ENCODE measurements around the gene MACROD2.

Gene MACROD2

DNA sequence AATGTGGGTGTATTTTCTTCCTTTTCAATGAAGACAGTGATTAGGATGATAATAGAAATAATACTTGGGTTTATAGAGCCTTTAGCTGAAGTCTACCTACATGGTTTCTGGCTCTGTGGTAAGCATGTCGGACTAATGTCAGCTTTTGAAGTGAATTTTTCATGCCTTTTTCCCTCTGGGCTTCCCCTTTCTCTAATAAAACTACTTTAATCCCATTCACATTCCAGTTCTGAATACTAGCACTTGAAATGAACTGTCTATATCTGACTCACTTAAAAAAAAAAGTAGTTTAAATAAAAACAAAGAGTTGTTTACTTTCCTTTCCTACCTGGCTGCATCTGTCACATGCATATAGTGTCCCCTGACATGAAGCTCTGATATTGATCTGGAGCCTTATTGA, 888.0 kb downstream of the MACROD2 start:
- no peak for FAIRE-seq

DNA sequence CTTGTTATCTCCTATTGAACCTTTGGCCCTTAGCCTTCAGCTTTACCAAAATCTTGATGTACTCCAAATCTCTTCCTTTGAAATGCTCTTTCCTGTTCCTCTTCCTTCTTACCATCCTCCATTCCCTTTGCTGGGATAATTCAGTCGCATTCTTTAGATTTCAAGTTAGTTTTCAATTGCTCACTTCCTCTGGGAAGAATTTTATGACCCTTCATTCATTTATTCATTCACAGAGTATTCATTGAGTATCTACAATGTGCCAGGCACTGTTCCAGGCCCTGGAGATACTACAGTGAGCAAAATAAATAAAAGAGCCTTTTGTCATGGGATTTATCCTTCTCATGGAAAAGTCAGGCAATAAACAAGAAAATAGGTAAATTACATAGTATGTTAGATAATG, 890.3 kb downstream of the MACROD2 start:
- FAIRE-seq: no peak

DNA sequence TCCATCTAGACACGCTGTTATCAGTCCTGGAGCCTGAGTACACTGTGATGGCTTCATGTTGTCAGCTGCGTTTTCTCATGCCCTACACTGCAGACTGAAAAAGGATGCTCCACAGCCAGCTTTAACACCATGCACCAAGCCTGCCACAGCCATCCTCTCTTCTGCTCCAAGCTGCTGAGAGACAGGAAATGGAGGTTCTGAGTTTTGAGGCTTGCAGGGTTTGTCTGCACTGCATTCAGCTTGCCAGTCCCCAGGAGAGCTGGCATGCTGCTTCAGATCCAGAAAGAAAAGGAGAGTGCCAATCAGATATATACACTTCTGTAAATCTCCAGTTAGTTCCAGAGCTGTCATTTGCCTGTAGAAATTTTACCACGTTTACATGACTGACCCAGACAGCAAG, 892.8 kb downstream of the MACROD2 start:
- no peak for FAIRE-seq

DNA sequence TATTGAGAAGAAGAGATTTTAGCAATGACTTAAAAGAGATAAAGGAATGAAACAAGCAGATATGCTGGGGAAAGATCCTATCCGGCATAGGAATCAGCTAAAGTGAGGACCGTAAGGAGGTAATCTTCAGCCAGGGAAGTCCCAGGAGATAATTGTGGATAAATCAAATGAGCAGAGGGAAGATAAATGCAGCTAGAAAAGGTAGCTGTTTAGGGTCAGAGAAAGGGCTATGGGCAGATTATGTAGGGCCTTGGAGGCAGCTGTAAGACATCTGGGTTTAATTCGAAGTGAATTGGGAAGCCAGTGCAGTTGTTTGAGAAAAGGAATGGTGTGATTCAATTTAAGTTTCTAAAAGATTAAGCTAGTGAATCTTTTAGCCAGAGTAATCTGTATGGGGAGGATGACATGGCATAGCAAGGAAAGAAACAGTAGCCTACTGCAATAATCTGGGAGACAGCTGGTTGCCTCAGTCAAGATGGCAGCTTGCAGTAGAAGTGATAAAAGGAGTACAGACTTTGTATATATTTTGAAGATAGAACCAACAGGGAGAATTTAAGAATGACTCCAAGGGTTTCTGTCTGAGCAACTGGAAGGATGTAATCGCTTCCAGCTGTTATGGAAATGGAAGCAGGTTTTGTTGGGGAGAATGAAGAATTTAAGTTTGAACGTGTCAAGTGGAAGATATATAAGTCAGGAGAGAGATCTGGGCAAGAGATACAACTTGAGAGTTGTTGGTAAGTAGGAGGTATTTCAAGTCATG, 894.4 kb downstream of the MACROD2 start:
- no peak for FAIRE-seq

DNA sequence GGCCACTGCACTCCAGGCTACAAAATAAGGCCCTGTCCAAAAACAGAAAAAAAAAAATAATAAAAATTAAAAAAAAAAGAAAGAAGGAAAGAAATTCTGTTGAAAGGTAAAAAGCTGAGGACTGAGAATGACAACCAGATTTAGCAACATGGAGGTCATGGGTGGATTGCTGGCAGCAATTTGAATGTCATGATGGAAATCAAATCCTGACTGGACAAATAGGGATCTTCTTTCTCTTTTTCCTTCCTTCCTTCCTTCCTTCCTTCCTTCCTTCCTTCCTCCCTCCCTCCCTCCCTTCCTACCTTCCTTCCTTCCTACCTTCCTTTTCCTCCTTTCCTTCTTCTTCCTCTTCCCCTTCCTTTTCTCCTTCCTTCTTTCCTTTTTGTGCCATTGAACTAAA, 895.4 kb downstream of the MACROD2 start:
- FAIRE-seq: no peak

DNA sequence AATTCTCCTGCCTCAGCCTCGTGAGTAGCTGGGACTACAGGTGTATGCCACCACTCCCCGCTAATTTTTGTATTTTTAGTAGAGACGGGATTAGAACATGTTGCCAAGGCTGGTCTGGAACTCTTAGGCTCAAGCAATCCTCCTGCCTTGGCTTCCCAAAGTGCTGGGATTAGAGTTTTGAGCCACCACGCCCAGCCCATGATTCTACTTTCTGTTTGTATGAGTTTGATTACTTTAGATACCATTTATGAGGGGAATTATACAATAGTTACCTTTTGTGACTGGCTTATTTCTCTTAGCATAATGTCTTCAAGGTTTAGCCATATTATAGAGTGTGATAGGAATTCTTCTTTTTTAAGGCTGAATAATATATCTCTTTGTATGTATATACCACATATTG, 897.5 kb downstream of the MACROD2 start:
- FAIRE-seq: no peak

DNA sequence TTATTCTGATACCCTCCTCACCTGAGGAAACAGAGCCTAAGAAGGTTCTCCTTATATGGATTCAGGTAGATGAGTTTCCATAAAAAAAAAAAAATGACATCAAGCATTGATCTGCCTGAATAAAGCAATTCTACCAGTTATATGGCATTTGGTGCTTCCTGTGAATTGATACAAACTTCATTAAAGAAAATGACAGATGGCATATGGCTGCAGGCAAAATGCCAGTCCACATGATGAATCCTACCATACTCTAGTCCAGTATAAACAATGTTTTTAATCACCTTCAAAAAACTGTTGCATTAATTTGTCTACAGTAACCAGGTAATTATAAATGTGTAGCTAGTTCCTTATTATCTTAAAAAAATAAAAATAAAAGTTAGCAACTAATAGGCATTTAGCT, 901.3 kb downstream of the MACROD2 start:
- FAIRE-seq: no peak

DNA sequence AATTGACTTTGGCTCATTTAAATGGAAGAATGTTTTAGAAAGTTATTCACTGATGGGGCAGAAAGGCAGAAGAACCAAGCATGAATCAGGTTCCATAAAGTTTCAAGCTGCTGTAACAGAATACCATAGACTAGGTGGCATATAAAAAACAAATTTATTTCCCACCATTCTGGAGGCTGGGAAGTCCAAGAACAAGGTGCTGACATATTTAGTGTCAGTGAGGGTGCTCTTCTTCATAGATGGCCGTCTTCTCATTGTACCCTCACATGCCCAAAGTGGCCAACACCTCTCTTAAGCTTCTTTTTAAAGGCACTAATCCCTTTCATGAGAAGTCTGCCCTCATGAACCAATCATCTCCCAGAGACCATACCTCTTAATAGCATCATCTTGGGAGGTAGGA, 902.3 kb downstream of the MACROD2 start:
- no peak for FAIRE-seq

DNA sequence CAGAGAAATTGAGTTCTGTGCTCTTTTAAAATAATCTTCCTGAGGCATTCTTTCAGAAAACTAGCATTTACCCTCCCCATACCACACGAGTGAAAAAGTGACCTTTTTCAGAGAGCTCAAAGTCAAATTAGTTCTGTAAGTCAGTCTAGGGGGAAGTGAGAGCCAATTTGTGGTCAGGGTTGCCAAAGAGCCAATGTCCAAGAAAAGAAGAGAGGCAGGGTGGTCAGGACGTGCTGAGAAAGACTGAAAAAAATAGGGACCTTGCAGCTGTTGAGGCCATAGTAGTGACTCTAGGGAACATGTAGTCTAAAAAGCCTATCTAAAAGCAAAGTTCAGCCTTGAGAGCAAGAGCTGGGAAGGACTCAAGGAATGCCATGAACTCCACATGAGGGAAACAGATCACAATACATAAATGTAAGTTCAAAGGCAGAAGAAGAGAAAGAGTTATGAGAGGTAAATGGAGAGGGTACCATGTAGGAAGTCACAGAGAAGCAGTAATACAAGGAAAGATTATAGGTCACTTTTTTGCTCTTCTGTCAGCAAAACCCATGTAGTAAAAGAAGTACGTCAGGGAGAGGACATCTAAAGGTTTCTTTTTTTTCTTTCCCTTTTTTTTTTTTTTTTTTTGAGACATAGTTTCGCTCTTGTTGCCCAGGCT, 907.2 kb downstream of the MACROD2 start:
- no peak for FAIRE-seq

DNA sequence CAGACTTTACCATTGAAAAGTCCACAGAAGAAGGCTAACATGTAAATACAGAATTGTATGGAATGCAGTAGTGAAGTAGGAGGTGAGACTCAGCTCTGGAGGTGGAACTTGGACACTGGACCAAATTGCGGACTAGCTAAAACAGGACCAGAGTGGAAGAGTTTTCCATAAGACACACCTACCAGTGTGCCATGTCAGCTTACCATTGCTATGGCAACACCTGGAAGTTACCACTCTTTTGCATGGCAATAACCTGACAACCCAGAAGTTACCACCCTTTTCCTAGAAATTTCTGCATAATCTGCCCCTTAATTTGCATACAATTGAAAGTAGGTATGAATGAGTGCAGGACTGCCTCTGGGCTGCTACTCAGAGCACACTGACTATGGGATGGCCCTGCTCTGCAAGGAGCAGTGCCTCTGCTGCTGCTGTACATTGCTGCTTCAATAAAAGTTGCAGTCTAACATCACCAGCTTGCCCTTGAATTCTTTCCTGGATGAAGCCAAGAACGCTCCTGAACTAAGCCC, 911.7 kb downstream of the MACROD2 start:
- no peak for FAIRE-seq

DNA sequence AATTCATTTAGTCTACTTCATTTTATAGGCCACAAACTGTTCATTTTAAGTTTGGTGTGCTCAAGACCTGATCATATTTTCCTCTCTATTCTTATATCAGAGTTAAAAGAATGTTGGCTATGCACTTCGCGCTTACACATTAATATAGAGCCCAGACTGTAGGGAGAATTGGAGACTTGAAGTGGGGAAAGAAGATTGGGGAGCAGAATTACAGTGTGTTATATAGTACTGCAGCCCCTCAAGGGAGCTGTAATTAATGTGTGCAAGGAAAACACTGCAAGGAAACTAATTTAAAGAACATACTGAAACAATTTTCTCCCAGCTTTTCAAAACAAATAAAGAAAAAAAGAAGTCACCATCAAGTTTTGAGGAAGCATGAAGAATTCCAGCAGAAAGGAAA, 914.8 kb downstream of the MACROD2 start:
- FAIRE-seq: no peak

DNA sequence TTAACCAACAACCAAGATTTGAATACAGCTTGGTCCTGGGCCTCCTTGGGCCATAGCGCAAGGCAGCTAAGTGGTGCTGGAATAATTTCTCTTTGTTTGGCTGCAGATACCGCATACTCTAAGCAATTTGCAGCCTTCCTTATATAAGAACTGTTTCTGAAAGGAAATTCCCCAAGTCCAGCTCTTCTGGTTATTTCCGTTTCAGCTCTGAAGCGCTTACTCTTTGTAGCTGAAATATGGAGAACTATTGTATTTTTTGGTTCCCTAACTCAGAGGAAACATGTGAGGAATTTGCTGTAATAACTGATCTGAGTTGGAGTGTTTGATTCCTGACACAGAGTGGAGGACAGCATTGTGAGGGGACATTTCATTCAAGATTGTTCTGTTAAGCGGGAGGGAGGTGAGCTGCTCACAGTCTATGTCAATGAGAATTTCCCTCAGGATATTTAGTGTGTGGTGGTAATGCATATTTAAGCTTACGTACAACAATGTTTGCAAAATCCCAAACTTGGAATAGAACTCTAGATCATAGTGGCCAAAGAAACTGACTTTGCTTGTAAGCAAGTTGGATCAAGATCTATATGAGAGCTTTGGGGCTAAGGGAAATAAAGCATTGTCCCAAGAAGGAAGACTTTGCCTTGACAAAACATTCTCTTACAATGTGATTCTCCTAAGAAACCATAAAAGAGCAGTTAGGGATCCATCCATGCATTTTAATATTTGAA, 918.7 kb downstream of the MACROD2 start:
- FAIRE-seq: no peak

DNA sequence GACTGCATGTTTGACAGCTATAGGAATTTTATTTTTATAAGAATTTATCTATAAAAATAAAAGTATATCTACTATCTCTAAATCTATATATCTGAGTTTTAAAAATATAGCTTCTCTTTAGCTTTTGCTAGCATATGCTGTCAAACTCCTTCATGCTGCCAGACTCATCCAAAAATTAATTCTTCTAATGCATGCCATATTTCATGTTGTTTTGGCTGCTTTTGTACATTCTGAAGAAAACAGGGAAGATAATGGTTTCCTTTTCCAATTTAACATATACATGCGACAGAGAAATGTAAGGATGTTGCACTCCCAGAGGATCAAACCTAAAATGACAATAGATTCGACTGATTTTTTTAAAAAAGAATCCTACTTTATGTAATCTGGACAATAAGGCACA, 919.3 kb downstream of the MACROD2 start:
- no peak for FAIRE-seq

DNA sequence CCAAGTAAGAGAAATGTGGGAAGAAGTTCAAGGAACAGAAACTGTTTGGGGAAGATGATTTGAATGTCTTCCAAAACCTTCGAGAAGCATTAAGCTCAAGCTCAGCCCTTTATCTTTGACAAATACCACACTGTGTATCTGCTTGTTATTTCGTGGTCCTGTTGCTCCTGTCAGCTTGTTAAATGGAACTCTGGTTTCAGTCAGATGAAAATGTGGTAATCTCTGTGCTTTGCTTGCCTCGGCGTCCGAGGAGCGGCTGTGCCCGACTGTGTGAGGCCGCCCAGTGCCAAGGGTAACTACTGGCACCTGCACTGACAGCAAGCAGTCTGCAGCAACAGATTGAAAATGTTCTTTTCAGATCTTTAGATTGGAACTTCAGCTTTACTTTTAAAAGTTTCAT, 920.0 kb downstream of the MACROD2 start:
- FAIRE-seq: no peak

DNA sequence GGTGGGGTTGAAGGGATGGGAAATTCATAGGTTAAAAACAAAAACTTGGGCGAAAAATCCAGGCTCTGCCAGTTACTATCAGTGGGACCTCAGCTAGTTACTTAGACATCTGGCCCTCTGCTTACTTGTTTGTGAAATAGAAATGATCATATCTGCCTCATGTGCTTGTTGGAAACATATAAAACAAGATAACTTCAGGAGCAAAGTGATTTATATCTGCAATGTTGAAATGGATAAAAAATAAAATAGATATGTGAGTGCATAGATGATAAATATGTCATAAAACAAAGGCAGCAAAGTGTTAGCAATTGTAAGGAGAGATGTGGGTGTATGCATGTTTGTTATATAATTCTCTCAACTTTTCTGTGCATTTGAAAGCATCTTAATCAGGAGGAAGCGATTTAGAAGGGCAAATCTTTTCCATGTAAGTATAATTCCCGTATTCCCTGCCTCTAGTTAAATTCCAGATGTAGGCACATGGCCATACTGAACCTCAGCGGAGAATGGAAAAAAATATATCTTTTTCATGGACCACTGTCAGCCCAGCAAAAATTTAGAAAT, 921.1 kb downstream of the MACROD2 start:
- no peak for FAIRE-seq

DNA sequence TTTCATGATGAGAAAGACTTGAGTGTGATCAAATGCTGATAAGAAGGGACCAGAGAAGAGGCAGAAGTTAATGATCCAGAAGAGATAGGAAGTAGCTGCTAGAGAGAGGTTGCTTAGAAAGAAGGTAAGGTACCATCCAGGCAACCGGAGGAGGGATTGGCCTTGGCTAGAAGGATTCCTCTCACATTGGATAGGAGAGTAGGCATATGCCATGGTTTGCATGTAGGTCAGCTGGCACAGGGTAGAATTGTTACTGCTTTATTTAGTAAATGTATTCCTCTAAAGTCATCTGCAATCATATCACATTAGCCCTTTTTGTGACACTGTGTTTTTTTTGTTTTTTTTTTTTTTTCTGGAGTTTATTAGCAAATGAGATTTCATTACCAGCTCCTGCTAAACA, 923.0 kb downstream of the MACROD2 start:
- FAIRE-seq: no peak

DNA sequence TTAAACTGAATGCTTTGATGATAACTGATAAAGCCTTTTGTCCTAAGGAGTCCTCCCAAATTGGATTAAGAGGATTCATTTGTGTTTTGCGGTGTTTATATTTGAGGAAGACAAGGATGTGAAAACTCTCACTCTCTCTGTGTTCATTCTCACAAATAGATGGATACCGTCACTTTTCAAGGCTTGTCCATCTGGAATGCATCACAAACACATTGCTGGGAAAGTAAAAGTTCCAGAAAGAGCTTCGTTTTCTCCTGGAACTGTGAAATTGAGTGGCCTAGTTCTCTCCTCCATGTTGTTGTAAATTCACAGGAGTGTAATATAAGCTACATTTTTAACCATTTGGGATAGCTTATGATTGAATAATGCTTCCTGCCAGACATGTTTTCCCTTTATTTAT, 923.7 kb downstream of the MACROD2 start:
- FAIRE-seq: no peak

DNA sequence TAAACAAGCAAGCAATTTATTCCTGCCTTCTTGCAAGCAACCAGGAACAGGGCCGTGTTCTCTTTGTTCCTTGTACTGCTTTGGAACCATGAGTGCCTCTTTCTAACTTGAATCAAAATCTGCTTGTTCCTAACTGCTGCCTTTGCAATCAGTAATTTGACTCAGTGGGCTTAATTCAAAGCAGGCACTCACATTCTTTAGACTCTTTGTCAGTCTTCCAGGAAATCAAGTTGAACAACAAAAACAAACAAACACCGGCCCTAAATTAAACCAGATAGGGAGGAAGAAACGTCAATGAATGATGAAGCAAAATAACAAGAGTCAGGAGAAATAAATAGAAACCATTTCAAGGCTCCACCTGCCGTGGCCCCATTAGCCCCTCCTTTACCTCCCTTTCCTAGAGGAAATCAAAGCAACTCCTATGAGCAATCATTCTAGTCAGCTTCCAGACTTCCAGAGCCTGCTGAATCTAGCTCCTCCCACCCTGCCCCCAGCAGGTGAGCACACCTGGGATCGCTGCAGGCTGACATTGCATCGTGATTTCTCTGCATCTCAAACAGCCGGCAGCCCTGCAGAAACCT, 924.3 kb downstream of the MACROD2 start:
- no peak for FAIRE-seq

DNA sequence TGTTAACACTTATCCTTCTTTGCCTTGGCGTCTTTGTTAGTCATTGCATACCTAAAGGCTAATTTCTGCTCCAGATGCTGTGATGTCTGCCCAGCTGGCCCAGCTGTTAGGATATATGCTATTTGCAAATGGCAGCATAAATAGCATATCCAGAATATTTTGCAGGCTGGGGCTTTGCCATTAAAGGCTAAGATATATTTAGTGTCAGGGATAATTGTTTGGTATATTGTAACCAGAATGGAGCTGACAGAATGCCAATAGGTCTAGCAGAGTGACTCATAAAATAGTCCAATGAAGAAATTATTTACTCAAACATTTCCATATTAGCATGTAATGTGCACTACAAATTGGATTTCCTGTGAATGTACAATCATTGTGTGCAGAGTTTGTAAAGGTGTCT, 926.2 kb downstream of the MACROD2 start:
- FAIRE-seq: no peak

DNA sequence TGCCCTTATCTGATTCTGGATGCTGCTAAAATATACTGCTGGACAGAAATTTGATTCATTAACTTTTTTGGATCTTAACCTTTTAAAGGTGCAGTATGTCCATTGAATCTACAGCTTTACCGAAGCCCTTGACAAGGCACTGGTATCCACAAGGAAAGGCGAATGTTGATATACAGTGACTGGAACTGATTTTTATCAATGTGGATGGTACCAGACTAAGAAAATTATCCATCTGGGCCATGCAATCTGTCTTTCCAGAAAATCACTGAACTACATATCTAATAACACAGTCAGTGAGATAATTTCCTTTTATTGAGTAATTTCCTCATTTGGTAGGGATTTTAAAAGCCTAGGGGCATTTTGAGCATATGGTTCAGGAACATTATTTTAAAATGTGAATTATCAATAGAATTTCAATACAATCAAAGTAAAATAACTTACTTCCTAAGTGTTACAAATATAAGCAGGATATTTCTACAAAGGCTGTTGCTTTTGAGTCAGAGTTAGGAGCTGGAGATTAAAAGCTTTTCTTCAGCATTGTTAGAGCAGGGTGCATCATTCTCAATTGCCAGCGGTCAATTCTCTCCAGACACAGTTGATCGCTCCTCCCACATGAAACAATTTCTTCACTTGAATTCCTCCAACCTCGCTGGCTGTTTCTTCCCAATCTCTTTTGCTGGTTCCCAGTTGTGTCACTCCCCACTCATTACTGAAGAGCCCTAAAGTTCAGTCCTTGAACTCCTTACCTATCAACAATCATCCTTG, 927.4 kb downstream of the MACROD2 start:
- FAIRE-seq: no peak

DNA sequence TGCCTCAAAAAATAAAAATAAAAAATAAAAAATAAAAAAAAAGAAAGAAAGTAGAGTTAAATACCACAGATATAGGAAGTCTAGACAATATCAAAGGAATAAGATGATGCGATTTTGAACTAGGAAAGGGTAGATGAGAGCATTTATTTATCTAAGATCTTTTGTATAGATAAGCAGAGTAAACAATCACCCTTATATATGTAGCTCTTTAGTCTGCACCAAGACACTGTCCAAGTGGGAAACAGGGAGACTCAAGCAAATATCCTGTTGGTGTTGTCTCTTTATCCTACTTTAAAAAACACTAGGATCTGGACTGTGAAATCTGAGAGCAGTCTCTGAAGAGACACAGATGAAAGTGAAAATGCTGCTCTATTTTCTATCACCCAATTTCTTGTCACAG, 929.1 kb downstream of the MACROD2 start:
- no peak for FAIRE-seq

DNA sequence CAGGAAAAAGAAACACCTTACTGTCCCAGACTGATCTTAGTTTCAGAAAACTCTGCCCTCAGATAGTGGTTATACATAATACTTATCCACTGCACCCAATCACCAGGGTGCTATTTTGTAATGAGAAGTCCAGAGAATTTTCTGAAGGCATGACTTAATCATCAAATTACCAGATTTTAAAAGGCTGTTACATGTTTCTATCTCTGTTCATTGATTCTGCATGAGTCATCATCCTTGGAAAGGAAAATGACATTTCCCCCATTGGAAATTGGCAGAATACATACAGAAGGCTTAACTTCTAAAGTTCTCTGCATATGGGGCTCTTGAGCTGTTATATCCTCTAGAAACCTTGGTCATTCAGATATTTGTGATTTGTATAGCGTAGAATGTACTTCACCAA, 930.0 kb downstream of the MACROD2 start:
- no peak for FAIRE-seq

All from colon (tissue), 2 donors.